Right lobe of liver (tissue), 4 donors: ENCODE results near the gene MUCL3.

ENCODE experiments used
- CTCF ChIP-seq, 4 donors: fragments of 200-600 bp in 3 of 4; fragments of 450-650 bp in 1 of 4; IDR thresholded peaks; one replicate each; pipeline versions ENCODE4 v1.5.1 to v1.8.0; 2016 to 2022; ENCODE audit warnings: antibody characterized with exemption in 4 of 4, mild to moderate bottlenecking in 2 of 4
- POLR2A ChIP-seq: fragments of 450-650 bp; IDR thresholded peaks from one replicate; pipeline ENCODE4 v1.6.1; 2017; ENCODE audit warnings: antibody characterized with exemption, mild to moderate bottlenecking
- donor health status: DM: no; HTN: no; CAD: no.
- donor health status: DM: no; HTN: no; CAD: no.
- donor health status: DM: no; HTN: yes; CAD: no.

DNA sequence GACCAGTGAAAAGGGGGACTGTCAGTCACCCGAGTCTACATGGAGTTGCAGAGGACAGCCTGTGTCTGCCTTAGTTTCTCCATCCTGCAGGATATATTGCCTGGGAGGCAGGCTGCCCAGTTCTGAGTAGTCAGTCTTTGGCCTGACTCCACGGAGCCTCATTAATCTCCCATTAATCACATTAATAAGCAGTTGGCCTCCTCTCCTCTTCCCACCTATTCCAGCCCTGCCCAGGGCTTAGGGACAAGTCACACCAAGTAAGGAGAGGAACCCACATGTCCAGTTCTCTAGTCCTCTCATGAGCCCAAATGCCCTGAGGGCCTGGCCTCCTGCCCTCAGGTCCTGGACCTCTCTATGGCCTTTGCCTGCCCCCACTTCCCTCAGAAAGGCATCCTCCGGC is 1.3 kb upstream of the MUCL3 start:
- no peak for TF ChIP-seq CTCF (IDR thresholded peaks at IDR 0.05)
- TF ChIP-seq POLR2A = no peak
